Peyer's patch (tissue), 4 donors: ENCODE measurements around the gene ID1. TPM values are rescaled to one million over a fixed set of nuclear protein-coding genes. Genes with fewer than 3 reads are reported as not detected.
A peak's percentile ranks its signal among the peaks of the same experiment; 100 is the strongest.
"Not testable (repeated sequence)": the region's sequence is repeated elsewhere in the genome, so short reads cannot be mapped to it uniquely, and the experiment has no call there.

ENCODE experiments used
- DNase-seq, 3 donors: peaks; one replicate each; pipeline ENCODE4 v3.0.0-alpha.2; 2017 to 2019
- H3K27ac ChIP-seq, 4 donors: fragments of 200-600 bp; sonication (generic); one replicate each; pipeline ENCODE4 v1.5.1; 2016 to 2019
- H3K27me3 ChIP-seq, 2 donors: fragments of 200-600 bp; sonication (generic); one replicate each; pipeline ENCODE4 v1.5.1; 2019
- H3K36me3 ChIP-seq, 3 donors: fragments of 200-600 bp; sonication (generic); one replicate each; pipeline ENCODE4 v1.5.1; 2016 to 2019
- H3K4me1 ChIP-seq, 4 donors: fragments of 200-600 bp; sonication (generic); one replicate each; pipeline ENCODE4 v1.5.1; 2016 to 2019
- H3K4me3 ChIP-seq, 4 donors: fragments of 200-600 bp; sonication (generic); 1 replicate in 3 of 4; 2 replicates in 1 of 4; pipeline ENCODE4 v1.5.1; 2016 to 2019; ENCODE audit warnings: mild to moderate bottlenecking in 1 of 4
- H3K9me3 ChIP-seq, 4 donors: fragments of 200-600 bp; sonication (generic); one replicate each; pipeline ENCODE4 v1.5.1; 2016 to 2019; ENCODE audit warnings: mild to moderate bottlenecking in 1 of 4
- POLR2A ChIP-seq, 2 donors: fragments of 450-650 bp; IDR thresholded peaks; one replicate each; pipeline ENCODE4 v1.5.1; 2017; ENCODE audit warnings: antibody characterized with exemption in 2 of 2, mild to moderate bottlenecking in 2 of 2, moderate library complexity in 2 of 2
- total RNA-seq, 4 donors: library from RNA; depleted of rRNA; stranded (reverse); fragments of >200 nt; gene quantifications; one replicate each; pipeline ENCODE4 v1.1.0, GENCODE V29; 2016
- TF ChIP-seq, protein P1 (sequence below), 6 experiments: fragments of 450-650 bp in 4 of 6; fragments of 200-600 bp in 2 of 6; sonication (generic) in 1 of 6; IDR thresholded peaks; one replicate each; pipeline ENCODE4 v1.5.1; 2017 to 2019; ENCODE audit warnings: antibody characterized with exemption in 6 of 6, mild to moderate bottlenecking in 3 of 6, moderate library complexity in 1 of 6

Gene ID1
- total RNA-seq, 4 donors from 2014 or later: 408 to 760 (median 570) TPM

DNA sequence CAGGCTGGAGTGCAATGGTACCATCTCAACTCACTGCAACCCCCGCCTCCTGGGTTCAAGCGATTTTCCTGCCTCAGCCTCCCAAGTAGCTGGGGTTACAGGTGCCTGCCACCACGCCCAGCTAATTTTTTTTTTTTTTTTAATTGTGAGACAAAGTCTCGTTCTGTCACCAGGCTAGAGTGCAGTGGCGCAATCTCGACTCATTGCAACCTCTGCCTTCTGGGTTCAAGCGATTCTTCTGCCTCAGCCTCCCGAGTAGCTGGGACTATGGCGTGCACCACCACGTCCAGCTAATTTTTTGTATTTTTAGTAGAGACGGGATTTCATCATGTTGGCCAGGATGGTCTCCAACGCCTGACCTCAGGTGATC, 7.2 kb downstream of the ID1 start:
- H3K9me3 ChIP-seq, H3K36me3 ChIP-seq, H3K27me3 ChIP-seq, H3K4me3 ChIP-seq: not testable (repeated sequence)
- TF ChIP-seq POLR2A (IDR thresholded peaks at IDR 0.05): peak in 1 of 2 donors; percentile 18
- peaks cover 0 to 31% (median 1%) of the 10 kb centered on the region in 4 donors for H3K4me1 ChIP-seq
- peak in 1 of 3 donors; percentile 76 for DNase-seq
- H3K27ac ChIP-seq: peak overlapping the region in 3 of 4 donors; percentile 81 to 99 (median 92)

DNA sequence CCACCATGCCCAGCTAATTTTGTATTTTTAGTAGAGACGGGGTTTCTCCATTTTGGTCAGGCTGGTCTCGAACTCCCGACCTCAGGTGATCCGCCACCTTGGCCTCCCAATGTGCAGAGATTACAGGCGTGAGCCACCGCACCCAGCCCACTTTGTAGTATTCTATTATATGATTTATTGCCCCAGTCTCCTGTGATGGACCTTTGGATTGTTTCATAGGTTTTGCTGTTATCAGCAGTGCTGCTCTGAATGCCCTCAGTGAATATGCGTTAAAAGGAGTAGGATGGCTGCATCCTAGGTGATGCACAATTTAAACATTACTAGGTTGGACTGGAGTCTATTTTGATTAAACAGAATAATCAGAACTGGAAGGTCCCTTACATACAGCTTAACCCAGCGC, 10.3 kb downstream of the ID1 start:
- H3K27ac ChIP-seq: no peak overlapping the region
- H3K27me3 ChIP-seq: no peaks in the 10 kb centered on the region
- no peaks in the 10 kb centered on the region for H3K9me3 ChIP-seq
- DNase-seq: no peak
- H3K36me3 ChIP-seq: no peaks in the 10 kb centered on the region
- H3K4me1 ChIP-seq: peaks cover 0 to 18% (median 1%) of the 10 kb centered on the region in 4 donors
- no peak overlapping the region for H3K4me3 ChIP-seq
- TF ChIP-seq, protein P1, sequence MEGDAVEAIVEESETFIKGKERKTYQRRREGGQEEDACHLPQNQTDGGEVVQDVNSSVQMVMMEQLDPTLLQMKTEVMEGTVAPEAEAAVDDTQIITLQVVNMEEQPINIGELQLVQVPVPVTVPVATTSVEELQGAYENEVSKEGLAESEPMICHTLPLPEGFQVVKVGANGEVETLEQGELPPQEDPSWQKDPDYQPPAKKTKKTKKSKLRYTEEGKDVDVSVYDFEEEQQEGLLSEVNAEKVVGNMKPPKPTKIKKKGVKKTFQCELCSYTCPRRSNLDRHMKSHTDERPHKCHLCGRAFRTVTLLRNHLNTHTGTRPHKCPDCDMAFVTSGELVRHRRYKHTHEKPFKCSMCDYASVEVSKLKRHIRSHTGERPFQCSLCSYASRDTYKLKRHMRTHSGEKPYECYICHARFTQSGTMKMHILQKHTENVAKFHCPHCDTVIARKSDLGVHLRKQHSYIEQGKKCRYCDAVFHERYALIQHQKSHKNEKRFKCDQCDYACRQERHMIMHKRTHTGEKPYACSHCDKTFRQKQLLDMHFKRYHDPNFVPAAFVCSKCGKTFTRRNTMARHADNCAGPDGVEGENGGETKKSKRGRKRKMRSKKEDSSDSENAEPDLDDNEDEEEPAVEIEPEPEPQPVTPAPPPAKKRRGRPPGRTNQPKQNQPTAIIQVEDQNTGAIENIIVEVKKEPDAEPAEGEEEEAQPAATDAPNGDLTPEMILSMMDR (IDR thresholded peaks at IDR 0.05): no peak
- TF ChIP-seq POLR2A (IDR thresholded peaks at IDR 0.05): no peak

DNA sequence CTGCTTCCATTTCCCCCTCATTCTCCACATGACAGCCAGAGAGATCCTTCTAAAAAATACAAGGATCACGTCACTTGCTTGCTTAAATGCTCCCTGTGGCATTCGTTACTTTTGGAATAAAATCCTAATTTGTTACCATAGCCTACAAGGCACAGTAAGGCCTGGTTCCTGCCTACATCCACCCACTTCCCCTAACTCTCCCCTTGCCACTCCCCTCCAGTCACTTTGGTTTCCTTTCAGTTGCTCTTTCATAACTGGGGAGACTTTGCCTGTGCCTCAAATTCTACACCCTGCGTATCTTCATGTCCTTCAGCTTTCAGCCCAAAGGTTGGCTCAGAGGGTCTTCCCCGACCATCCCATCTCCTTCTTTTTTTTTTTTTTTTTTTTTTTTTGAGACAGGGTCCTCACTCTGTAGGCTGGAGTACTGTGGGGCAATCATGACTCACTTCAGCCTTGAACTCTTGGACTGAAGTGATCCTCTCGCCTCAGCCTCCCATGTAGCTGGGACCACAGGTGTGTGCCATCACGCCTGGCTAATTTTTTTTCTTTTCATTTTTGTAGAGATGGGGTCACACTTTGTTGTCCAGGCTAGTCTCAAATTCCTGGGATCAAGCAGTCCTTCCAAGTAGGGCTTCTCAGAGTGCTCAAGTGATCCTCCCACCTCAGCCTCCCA, 12.5 kb downstream of the ID1 start:
- H3K4me1 ChIP-seq: peaks cover 0 to 2% (median under 1%) of the 10 kb centered on the region in 4 donors
- H3K4me3 ChIP-seq: no peak overlapping the region
- H3K36me3 ChIP-seq: no peaks in the 10 kb centered on the region
- TF ChIP-seq, protein P1 (IDR thresholded peaks at IDR 0.05): no peak
- no peak for DNase-seq
- no peaks in the 10 kb centered on the region for H3K9me3 ChIP-seq
- no peak overlapping the region for H3K27ac ChIP-seq
- no peaks in the 10 kb centered on the region for H3K27me3 ChIP-seq

GRCh38 chr20:31620246-31620645, 15.2 kb downstream of the ID1 start:
- H3K27ac ChIP-seq: no peak overlapping the region
- no peaks in the 10 kb centered on the region for H3K36me3 ChIP-seq
- no peaks in the 10 kb centered on the region for H3K27me3 ChIP-seq
- H3K9me3 ChIP-seq: no peaks in the 10 kb centered on the region
- DNase-seq: no peak
- H3K4me3 ChIP-seq: no peak overlapping the region
- H3K4me1 ChIP-seq: no peaks in the 10 kb centered on the region
- no peak for TF ChIP-seq POLR2A (IDR thresholded peaks at IDR 0.05)
- TF ChIP-seq, protein P1 (IDR thresholded peaks at IDR 0.05): no peak

- H3K9me3 ChIP-seq, H3K36me3 ChIP-seq, H3K4me1 ChIP-seq, DNase-seq, H3K27me3 ChIP-seq, H3K27ac ChIP-seq, H3K4me3 ChIP-seq: not testable (repeated sequence)
These were observed 18.0 kb downstream of the ID1 start for GRCh38 chr20:31623123-31623505.

DNA sequence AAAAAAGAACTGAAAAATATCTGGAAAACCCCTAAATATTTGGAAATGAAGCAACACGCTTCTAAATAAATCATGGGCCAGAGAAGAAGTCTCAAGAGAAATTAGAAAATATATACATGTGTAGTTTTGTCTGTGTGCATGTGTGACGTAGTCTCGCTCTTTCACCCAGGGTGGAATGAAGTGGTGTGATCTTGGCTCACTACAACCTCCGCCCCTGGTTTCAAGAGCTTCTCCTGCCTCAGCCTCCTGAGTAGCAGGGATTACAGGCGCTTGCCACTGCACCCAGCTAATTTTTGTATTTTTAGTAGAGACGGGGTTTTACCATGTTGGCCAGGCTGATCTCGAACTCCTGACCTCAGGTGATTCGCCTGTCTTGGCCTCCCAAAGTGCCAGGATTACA, 21.4 kb downstream of the ID1 start:
- not testable (repeated sequence) for H3K4me1 ChIP-seq, H3K27me3 ChIP-seq, H3K36me3 ChIP-seq, H3K27ac ChIP-seq, H3K9me3 ChIP-seq, DNase-seq, H3K4me3 ChIP-seq

DNA sequence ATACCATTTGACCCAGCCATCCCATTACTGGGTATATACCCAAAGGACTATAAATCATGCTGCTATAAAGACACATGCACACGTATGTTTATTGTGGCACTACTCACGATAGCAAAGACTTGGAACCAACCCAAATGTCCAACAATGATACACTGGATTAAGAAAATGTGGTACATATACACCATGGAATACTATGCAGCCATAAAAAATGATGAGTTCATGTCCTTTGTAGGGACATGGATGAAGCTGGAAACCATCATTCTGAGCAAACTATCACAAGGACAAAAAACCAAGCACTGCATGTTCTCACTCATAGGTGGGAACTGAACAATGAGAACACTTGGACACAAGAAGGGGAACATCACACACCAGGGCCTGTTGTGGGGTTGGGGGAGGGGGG, 23.0 kb downstream of the ID1 start:
- not testable (repeated sequence) for H3K9me3 ChIP-seq, H3K27me3 ChIP-seq, H3K27ac ChIP-seq, H3K4me1 ChIP-seq, DNase-seq, H3K36me3 ChIP-seq, H3K4me3 ChIP-seq

DNA sequence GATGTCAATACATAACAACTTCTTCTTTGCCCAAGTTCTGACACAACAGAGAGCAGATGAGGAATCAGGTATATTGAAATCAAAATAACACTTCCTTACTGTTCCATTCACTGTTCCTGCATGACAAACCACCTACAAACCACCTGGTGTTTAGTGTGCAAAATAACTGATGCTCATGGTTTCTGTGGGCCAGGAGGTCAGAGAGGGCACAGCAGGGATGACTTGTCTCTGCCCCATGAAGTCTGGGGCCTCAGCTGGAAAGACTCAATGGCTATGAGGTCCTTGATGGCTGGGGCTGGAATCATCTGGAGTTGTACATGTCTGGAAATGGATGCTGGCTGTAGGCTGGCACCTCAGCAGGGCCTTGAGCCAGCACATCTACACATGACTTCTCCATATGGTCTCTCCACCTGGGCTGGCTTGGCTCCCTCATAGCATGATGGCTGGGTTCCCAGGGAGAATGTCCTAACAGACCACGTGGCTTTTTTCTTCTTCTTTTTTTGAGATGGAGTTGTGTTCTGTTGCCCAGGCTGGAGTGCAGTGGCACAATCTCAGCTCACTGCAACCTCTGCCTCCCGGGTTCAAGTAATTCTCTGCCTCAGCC, 25.2 kb downstream of the ID1 start:
- no peak for DNase-seq

More for the DNA sequence above, 25.2 kb downstream of the ID1 start:
- H3K36me3 ChIP-seq: no peaks in the 10 kb centered on the region
- H3K27ac ChIP-seq: no peak overlapping the region
- no peaks in the 10 kb centered on the region for H3K27me3 ChIP-seq
- no peaks in the 10 kb centered on the region for H3K9me3 ChIP-seq
- no peak overlapping the region for H3K4me3 ChIP-seq
- TF ChIP-seq, protein P1 (IDR thresholded peaks at IDR 0.05): no peak
- TF ChIP-seq POLR2A (IDR thresholded peaks at IDR 0.05): no peak
- no peaks in the 10 kb centered on the region for H3K4me1 ChIP-seq
